Measurements from ENCODE around the gene ZCCHC7.
A peak's percentile ranks its signal among the peaks of the same experiment; 100 is the strongest.
"Not testable (repeated sequence)": the region's sequence is repeated elsewhere in the genome, so short reads cannot be mapped to it uniquely, and the experiment has no call there.

Gene ZCCHC7

DNA sequence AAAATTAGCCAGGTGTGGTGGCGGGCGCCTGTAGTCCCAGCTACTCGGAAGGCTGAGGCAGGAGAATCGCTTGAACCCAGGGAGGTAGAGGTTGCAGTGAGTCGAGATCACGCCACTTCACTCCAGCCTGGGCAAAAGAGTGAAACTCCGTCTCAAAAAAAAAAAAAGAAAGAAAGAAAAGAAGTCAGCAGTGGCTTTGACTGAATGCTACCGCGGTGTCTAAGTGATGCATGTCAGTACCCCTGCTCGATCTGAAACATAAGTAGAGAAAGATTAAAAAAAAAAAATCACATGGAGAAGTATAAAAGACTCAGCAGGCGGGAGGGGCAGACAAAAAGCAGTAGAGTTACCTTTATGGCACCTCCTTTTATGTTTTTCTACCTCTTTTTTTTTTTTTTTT, 182.9 kb downstream of the ZCCHC7 start:
- H3K4me3 ChIP-seq (ENCODE audit: low read length); H3K4me1 ChIP-seq (ENCODE audit: control insufficient read depth, insufficient read depth, low read length): not testable (repeated sequence)

DNA sequence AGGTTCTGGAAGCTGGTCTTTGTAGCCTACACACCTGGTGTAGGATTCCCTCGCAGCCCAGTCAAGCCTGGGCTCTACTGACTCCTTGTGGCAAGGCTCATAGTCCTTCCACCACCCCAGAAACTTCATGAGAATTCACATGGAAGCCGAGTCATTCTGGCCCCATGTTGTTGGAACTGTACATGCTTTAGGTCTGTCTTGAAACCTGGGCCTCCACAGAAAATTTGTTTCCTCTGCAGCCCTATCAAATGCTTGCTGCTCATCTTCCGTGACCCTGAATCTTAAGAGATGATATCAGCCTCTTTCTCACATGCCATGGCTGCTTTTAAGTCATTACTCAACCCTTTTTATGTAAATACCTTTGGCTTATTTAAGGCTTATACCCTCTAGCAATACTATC, 188.8 kb downstream of the ZCCHC7 start:
- Histone ChIP-seq H3K4me2 (ENCODE audit: low read length) (no peak overlapping the region), H3K9me3 (replicated peaks; ENCODE audit: low read length) (no peaks in the 10 kb centered on the region), H3K27me3 (ENCODE audit: control insufficient read depth, insufficient read depth, low read length) (no peaks in the 10 kb centered on the region), H3K9ac (ENCODE audit: low read depth, low read length) (no peak overlapping the region), H3K4me3 (ENCODE audit: low read length) (no peak overlapping the region), H3K4me1 (ENCODE audit: control insufficient read depth, insufficient read depth, low read length) (peaks cover 7% of the 10 kb centered on the region), H3K36me3 (ENCODE audit: insufficient read depth, low read length) (peaks cover 4% of the 10 kb centered on the region)

More for the DNA sequence above, 182.9 kb downstream of the ZCCHC7 start:
- H3K36me3 ChIP-seq (ENCODE audit: insufficient read depth, low read length); H3K27me3 ChIP-seq (ENCODE audit: control insufficient read depth, insufficient read depth, low read length); H3K4me2 ChIP-seq (ENCODE audit: low read length); H3K9ac ChIP-seq (ENCODE audit: low read depth, low read length); H3K9me3 ChIP-seq (replicated peaks; ENCODE audit: low read length): not testable (repeated sequence)

DNA sequence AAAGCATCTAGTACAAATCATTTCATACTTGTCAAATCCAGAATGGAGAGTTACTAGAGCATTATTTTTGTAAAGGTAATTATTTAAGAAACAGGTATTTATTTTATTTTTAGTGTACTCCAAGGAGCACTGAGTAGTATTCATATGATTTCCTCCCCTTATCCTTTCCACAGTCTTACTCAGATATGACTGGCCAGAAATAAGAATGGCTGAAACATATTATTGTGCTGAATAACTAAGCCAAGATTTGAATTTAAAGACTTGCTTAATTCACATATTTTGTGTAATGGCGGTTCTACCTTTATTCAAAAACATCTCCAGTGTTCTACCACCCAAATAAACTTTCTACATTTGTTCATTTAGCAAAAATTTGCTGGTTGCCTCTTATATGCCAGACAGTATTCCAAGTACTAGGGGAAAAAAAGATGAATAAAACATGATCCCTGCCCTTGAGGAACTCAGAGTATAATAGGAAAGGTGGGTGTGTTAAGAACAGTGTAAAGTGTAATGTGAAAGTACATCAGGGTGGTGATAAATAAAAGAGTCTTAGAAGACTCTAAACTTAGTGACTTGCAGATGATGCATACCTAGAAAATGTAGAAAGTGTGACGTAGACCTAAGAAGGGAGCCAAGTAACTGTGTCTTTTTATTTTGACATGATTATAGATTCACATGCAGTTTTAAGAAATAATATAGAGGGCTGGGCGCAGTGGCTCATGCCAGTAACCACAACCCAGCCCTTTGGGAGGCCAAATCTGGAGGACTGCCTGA, 191.7 kb downstream of the ZCCHC7 start:
- peaks cover under 1% of the 10 kb centered on the region for H3K36me3 ChIP-seq (ENCODE audit: insufficient read depth, low read length)
- peaks cover 7% of the 10 kb centered on the region for H3K4me1 ChIP-seq (ENCODE audit: control insufficient read depth, insufficient read depth, low read length)

DNA sequence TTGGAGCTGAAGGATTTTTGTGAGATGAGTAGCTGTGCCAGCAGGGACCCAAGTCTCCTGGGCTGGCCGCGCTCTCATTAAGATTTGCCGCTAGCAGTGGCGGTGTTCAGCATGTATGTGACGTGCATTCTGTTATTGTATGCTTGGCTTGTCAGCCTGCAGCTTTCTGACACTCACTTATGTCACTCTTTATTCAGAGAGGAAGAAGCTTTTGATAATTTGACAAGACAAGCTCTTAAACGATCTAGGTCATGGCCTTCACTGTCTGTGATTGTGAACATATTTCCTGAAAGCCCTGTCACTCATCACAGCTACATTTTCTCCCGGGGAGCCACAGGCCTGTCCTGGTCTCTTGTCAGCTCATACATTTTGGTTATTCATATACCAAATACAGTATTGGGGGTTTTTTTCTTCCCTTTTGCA, 203.9 kb downstream of the ZCCHC7 start:
- Histone ChIP-seq H3K4me1 (ENCODE audit: control insufficient read depth, insufficient read depth, low read length) (no peaks in the 10 kb centered on the region), H3K4me3 (ENCODE audit: low read length) (no peak overlapping the region), H3K9ac (ENCODE audit: low read depth, low read length) (no peak overlapping the region), H3K27me3 (ENCODE audit: control insufficient read depth, insufficient read depth, low read length) (no peaks in the 10 kb centered on the region), H3K4me2 (ENCODE audit: low read length) (no peak overlapping the region), H3K9me3 (replicated peaks; ENCODE audit: low read length) (no peaks in the 10 kb centered on the region), H3K36me3 (ENCODE audit: insufficient read depth, low read length) (no peaks in the 10 kb centered on the region)

More for the DNA sequence above, 191.7 kb downstream of the ZCCHC7 start:
- Histone ChIP-seq H3K4me2 (ENCODE audit: low read length) (peak overlapping the region; percentile 28), H3K9ac (ENCODE audit: low read depth, low read length) (peak overlapping the region; percentile 48), H3K9me3 (replicated peaks; ENCODE audit: low read length) (no peaks in the 10 kb centered on the region), H3K27me3 (ENCODE audit: control insufficient read depth, insufficient read depth, low read length) (no peaks in the 10 kb centered on the region), H3K4me3 (ENCODE audit: low read length) (no peak overlapping the region)

DNA sequence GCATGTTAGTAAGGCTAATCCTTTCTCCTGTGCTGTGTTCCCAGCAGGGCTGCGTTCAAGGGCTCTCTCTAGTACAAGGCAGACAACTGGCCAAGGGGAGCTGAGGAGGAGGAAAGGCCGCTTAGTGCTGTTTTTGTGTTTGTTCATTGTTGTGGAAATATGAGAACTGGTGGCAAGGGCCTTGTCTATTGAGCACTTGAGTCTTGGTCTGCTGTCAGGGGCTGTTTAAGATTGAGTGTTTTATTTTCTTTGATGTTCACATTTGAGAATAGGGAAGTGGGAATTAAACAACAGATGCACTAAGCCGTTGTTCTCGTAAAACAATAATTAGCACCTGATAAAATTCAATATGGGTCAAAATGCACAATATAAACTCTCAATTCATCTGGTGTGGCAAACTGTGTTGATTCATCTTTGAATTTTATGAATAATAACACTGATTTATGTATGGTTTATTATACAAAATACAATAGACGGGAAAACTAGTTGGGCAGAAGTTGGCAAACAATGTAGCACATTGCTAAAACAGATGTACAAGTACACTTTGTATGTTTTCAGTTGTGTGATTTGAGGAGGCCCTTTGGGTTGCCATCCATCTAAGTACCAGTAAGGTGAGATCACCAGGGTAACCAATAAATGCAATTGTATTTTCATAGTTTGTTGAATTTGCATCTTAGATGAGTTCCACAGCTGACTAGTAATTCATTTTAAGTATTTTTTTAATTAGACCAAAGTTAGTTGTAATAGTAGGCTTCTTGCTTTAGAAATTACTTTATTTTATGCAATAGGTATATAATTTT, 204.5 kb downstream of the ZCCHC7 start:
- no peak overlapping the region for H3K4me2 ChIP-seq (ENCODE audit: low read length)
- no peaks in the 10 kb centered on the region for H3K9me3 ChIP-seq (replicated peaks; ENCODE audit: low read length)
- H3K4me1 ChIP-seq (ENCODE audit: control insufficient read depth, insufficient read depth, low read length): no peaks in the 10 kb centered on the region
- no peaks in the 10 kb centered on the region for H3K36me3 ChIP-seq (ENCODE audit: insufficient read depth, low read length)
- no peak overlapping the region for H3K9ac ChIP-seq (ENCODE audit: low read depth, low read length)
- H3K4me3 ChIP-seq (ENCODE audit: low read length): no peak overlapping the region
- H3K27me3 ChIP-seq (ENCODE audit: control insufficient read depth, insufficient read depth, low read length): no peaks in the 10 kb centered on the region

DNA sequence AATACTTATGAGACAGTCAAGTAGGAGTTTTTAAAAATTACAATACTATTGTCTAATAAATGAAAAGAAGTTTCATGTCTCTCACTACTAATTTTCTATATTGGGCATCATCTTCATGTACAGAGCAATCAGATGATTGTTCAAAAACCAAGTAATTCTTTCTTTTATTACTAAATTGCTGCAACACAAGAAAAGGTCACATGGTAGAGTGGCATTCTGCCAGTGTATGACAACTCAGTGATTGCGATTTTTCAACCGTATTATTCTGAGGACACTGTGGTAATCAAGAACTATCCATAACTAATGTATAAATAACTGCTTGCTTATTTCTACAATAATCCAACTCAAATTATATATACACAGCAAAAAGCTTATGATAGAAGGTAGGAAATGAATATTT, 205.4 kb downstream of the ZCCHC7 start:
- Histone ChIP-seq H3K4me1 (ENCODE audit: control insufficient read depth, insufficient read depth, low read length) (no peaks in the 10 kb centered on the region), H3K36me3 (ENCODE audit: insufficient read depth, low read length) (no peaks in the 10 kb centered on the region), H3K4me3 (ENCODE audit: low read length) (no peak overlapping the region), H3K27me3 (ENCODE audit: control insufficient read depth, insufficient read depth, low read length) (no peaks in the 10 kb centered on the region), H3K4me2 (ENCODE audit: low read length) (no peak overlapping the region), H3K9ac (ENCODE audit: low read depth, low read length) (no peak overlapping the region), H3K9me3 (replicated peaks; ENCODE audit: low read length) (no peaks in the 10 kb centered on the region)

DNA sequence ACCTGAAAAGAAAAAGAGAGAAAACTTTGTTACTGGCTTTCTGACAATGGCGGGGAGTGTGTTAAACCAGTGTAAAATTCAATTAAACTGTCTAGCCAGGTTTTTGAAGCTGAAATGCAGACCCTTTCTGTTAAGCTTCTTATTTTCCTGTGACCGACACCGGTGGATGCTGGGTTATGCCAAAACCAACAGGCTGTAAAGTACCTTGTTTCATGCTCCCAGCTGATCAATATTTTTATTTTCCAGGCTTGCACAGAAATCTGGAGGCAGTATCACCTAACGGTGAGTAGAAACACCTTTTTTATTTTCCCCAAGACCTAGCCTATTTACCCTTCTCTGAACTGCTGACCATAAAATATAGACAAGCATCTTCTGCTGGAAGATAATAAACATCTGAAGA, 207.2 kb downstream of the ZCCHC7 start:
- no peak overlapping the region for H3K4me2 ChIP-seq (ENCODE audit: low read length)
- no peaks in the 10 kb centered on the region for H3K36me3 ChIP-seq (ENCODE audit: insufficient read depth, low read length)
- no peak overlapping the region for H3K9ac ChIP-seq (ENCODE audit: low read depth, low read length)
- no peaks in the 10 kb centered on the region for H3K27me3 ChIP-seq (ENCODE audit: control insufficient read depth, insufficient read depth, low read length)
- H3K4me1 ChIP-seq (ENCODE audit: control insufficient read depth, insufficient read depth, low read length): no peaks in the 10 kb centered on the region
- no peaks in the 10 kb centered on the region for H3K9me3 ChIP-seq (replicated peaks; ENCODE audit: low read length)
- H3K4me3 ChIP-seq (ENCODE audit: low read length): no peak overlapping the region

DNA sequence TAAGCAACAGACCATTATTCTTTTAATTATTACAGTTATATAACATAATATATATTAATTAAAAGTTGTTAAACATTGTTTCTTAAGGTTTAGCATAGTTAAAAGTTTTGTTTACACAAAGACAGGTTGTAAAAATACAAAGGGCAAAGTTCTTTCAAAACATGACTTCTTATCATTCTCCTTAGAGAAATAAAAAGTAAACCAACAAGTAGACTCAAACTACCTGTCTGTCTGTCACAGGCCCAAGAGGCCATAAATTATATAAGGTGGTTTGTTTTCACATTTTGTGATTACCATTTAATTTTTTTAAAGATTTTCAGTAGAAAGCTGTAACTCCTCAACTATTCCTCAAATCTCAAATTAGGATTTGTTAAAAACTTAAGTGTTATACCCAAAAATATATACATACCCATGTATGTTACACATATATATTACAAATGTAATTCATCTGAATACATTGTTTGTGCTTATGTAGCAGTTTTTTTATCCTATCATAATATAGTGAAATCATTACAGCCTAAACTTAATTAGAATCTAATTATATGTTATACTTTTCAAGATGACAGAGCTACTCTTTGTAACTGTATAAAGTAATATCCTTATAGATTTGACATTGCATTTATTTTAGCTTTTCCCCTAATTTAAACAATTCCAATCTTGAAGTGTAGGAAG, 208.3 kb downstream of the ZCCHC7 start:
- Histone ChIP-seq H3K4me1 (ENCODE audit: control insufficient read depth, insufficient read depth, low read length) (no peaks in the 10 kb centered on the region), H3K27me3 (ENCODE audit: control insufficient read depth, insufficient read depth, low read length) (no peaks in the 10 kb centered on the region), H3K36me3 (ENCODE audit: insufficient read depth, low read length) (no peaks in the 10 kb centered on the region), H3K4me2 (ENCODE audit: low read length) (no peak overlapping the region), H3K9ac (ENCODE audit: low read depth, low read length) (no peak overlapping the region), H3K9me3 (replicated peaks; ENCODE audit: low read length) (no peaks in the 10 kb centered on the region), H3K4me3 (ENCODE audit: low read length) (no peak overlapping the region)

DNA sequence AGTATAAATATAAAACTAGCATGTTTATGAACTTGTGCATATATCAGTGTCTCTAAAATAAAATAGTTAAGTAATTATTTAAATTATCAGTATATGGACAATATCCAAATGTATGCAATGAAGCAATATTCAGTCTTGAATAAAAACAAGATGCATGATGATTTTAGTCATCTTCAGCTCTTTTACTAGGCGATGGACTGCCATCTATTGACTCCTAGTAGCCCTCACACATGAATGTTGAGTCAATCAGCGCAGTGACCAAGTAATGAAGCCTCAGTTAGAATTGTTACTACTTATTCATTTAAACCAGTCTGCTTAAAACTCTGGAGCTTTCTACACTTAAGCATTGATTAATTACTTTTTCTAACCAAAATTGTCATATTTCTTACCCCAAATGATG, 209.2 kb downstream of the ZCCHC7 start:
- Histone ChIP-seq H3K9me3 (replicated peaks; ENCODE audit: low read length) (no peaks in the 10 kb centered on the region), H3K27me3 (ENCODE audit: control insufficient read depth, insufficient read depth, low read length) (no peaks in the 10 kb centered on the region), H3K4me2 (ENCODE audit: low read length) (no peak overlapping the region), H3K4me3 (ENCODE audit: low read length) (no peak overlapping the region), H3K9ac (ENCODE audit: low read depth, low read length) (no peak overlapping the region), H3K4me1 (ENCODE audit: control insufficient read depth, insufficient read depth, low read length) (no peaks in the 10 kb centered on the region), H3K36me3 (ENCODE audit: insufficient read depth, low read length) (no peaks in the 10 kb centered on the region)

DNA sequence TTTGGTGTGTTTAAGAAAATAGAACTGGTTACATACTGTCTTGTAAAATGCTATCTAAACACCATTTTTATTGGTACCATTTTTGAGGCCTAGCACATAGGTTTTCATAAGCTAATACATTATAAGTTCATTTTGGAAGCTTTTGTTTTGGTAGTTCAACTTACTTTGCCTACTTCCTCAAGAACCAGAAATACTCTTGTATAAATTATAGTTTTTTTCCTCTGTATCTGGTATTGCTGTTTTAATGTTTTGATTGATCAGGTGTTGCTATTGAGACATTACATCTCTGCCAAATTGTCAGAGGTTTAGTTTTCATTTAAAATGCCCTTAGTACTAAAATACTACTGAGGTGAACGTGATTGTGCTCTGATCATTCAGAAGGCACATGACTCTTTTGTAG, 211.5 kb downstream of the ZCCHC7 start:
- Histone ChIP-seq H3K9me3 (replicated peaks; ENCODE audit: low read length) (no peaks in the 10 kb centered on the region), H3K36me3 (ENCODE audit: insufficient read depth, low read length) (no peaks in the 10 kb centered on the region), H3K9ac (ENCODE audit: low read depth, low read length) (no peak overlapping the region), H3K4me3 (ENCODE audit: low read length) (no peak overlapping the region), H3K27me3 (ENCODE audit: control insufficient read depth, insufficient read depth, low read length) (no peaks in the 10 kb centered on the region), H3K4me1 (ENCODE audit: control insufficient read depth, insufficient read depth, low read length) (no peaks in the 10 kb centered on the region), H3K4me2 (ENCODE audit: low read length) (no peak overlapping the region)

DNA sequence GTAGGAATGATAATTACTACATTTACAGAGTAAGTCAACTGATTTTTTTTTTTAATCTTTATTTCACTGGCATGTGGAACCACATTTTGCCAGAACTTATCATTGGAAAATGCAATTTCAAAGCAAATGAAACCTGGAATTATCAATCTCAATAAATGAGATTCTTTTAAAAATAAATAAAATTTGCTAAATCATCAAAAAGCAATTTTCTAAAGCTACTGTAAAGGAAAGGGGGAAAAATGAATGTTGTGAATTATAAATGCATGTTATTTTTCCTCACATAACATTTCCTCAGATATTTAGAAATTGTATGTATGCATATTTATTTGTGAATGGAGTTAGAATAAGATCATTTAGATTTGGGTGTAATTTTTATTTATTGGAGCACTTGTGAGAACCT, 212.2 kb downstream of the ZCCHC7 start:
- no peak overlapping the region for H3K9ac ChIP-seq (ENCODE audit: low read depth, low read length)
- H3K4me2 ChIP-seq (ENCODE audit: low read length): no peak overlapping the region
- H3K4me3 ChIP-seq (ENCODE audit: low read length): no peak overlapping the region
- no peaks in the 10 kb centered on the region for H3K4me1 ChIP-seq (ENCODE audit: control insufficient read depth, insufficient read depth, low read length)
- H3K36me3 ChIP-seq (ENCODE audit: insufficient read depth, low read length): no peaks in the 10 kb centered on the region
- H3K27me3 ChIP-seq (ENCODE audit: control insufficient read depth, insufficient read depth, low read length): no peaks in the 10 kb centered on the region
- H3K9me3 ChIP-seq (replicated peaks; ENCODE audit: low read length): no peaks in the 10 kb centered on the region
